ENCODE measurements around the gene KANSL2. TPM values are rescaled to one million over a fixed set of nuclear protein-coding genes. Genes with fewer than 3 reads are reported as not detected.

Gene KANSL2
- total RNA-seq, 1 experiment from 2014 or later = 56.6 TPM

DNA sequence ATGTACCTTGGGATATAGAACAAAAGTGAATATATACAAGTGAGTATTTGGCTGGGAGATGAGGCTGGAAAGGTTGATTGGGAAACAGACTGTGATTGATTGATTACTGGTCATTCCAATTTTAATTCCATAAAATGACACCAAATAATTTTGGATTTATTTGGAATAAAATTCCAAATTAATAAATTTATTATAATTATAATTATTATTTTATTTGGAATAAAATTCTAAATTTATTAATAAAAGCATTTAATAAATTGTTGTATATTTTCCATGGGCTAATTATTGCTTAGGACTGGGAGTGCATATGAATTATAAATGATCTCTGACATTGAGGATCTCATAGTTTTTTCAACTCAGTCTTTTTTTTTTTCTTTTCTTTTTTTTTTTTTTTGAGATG lies 51.7 kb downstream of the KANSL2 start:
- Histone ChIP-seq H3K79me1 (ENCODE audit: insufficient read depth, low read depth, low read length, poor library complexity, severe bottlenecking) (no peaks in the 10 kb centered on the region), H2BK12ac (ENCODE audit: insufficient read length, low read depth, low read length) (no peak overlapping the region), H2BK120ac (ENCODE audit: low read depth, low read length, poor library complexity, severe bottlenecking) (no peak overlapping the region), H3K4me1 (ENCODE audit: insufficient read depth, low read length) (no peaks in the 10 kb centered on the region), H3K18ac (ENCODE audit: insufficient read length, low read depth, low read length) (no peak overlapping the region), H2BK5ac (ENCODE audit: insufficient read length, low read length) (no peak overlapping the region), H4K91ac (ENCODE audit: insufficient read length, low read depth, low read length) (no peak overlapping the region), H3K4me2 (ENCODE audit: insufficient read depth, insufficient read length, low read length) (no peak overlapping the region), H3K27ac (ENCODE audit: insufficient read length, low read depth, low read length) (no peak overlapping the region), H3K56ac (ENCODE audit: insufficient read length, low read depth, low read length) (no peak overlapping the region), H3K9ac (ENCODE audit: extremely low read depth, insufficient read length, low read length) (no peak overlapping the region), H2AK5ac (ENCODE audit: insufficient read length, low read length) (no peak overlapping the region), H3K14ac (ENCODE audit: insufficient read depth, low read length) (no peak overlapping the region), H4K5ac (ENCODE audit: insufficient read length, low read depth, low read length) (no peak overlapping the region), H3K23me2 (ENCODE audit: insufficient read length, low read depth, low read length, poor library complexity, severe bottlenecking) (no peaks in the 10 kb centered on the region), H2BK20ac (ENCODE audit: low read depth, low read length, poor library complexity, severe bottlenecking) (no peak overlapping the region), H3K4ac (ENCODE audit: low read depth, low read length) (no peak overlapping the region), H3K27me3 (ENCODE audit: insufficient read depth, low read length) (no peaks in the 10 kb centered on the region), H4K20me1 (ENCODE audit: control insufficient read depth, insufficient read depth, insufficient read length) (no peaks in the 10 kb centered on the region), H2AFZ (ENCODE audit: low read length) (no peak overlapping the region), H3K79me2 (ENCODE audit: insufficient read depth, low read length) (no peaks in the 10 kb centered on the region), H4K8ac (replicated peaks; ENCODE audit: insufficient read length, low read depth, low read length) (no peak overlapping the region), H3K9me3 (ENCODE audit: control insufficient read depth, low read depth, low read length) (no peaks in the 10 kb centered on the region), H3K23ac (ENCODE audit: insufficient read length, low read depth, low read length) (no peak overlapping the region), H3T11ph (ENCODE audit: low read length) (no peak overlapping the region), H2BK15ac (ENCODE audit: low read depth, low read length) (no peak overlapping the region)
- TF ChIP-seq, protein P1, sequence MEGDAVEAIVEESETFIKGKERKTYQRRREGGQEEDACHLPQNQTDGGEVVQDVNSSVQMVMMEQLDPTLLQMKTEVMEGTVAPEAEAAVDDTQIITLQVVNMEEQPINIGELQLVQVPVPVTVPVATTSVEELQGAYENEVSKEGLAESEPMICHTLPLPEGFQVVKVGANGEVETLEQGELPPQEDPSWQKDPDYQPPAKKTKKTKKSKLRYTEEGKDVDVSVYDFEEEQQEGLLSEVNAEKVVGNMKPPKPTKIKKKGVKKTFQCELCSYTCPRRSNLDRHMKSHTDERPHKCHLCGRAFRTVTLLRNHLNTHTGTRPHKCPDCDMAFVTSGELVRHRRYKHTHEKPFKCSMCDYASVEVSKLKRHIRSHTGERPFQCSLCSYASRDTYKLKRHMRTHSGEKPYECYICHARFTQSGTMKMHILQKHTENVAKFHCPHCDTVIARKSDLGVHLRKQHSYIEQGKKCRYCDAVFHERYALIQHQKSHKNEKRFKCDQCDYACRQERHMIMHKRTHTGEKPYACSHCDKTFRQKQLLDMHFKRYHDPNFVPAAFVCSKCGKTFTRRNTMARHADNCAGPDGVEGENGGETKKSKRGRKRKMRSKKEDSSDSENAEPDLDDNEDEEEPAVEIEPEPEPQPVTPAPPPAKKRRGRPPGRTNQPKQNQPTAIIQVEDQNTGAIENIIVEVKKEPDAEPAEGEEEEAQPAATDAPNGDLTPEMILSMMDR (conservative IDR thresholded peaks at IDR 0.05) = no peak
- peaks cover 22% of the 10 kb centered on the region for H3K27me3 Mint-ChIP-seq (ENCODE audit: low read depth)
- no peaks in the 10 kb centered on the region for H3K9me3 Mint-ChIP-seq
- no peak for DNase-seq
- H3K4me3 Mint-ChIP-seq = no peak overlapping the region
- H3K36me3 Mint-ChIP-seq (ENCODE audit: insufficient read depth in 1 of 3, low read depth in 3 of 3) = no peaks in the 10 kb centered on the region
- 0 out of 4 replicates have a peak, but pooled peaks cover 0 to 2% of the 10 kb centered on the region in 2 experiments for H3K4me1 Mint-ChIP-seq
- H3K27ac Mint-ChIP-seq = no peak overlapping the region

All from H9 (cell line).